WTC11 (cell line): ENCODE measurements around the gene BMPR2. TPM values are rescaled to one million over a fixed set of nuclear protein-coding genes. Genes with fewer than 3 reads are reported as not detected.
A peak's percentile ranks its signal among the peaks of the same experiment; 100 is the strongest.
"Not testable (repeated sequence)": the region's sequence is repeated elsewhere in the genome, so short reads cannot be mapped to it uniquely, and the experiment has no call there.

Experiments used
- ATAC-seq: fragments of 200-7000 bp; cut with Tn5 transposase; 2 replicates; pipeline ENCODE4 v1.10.0; 2021; ENCODE audit warnings: mild to moderate bottlenecking, moderate library complexity
- CTCF ChIA-PET: fragments of 300-600 bp; sonication (Branson Sonifier 250); formaldehyde crosslinking; loops from one replicate; lab custom pipeline; 2021; ENCODE audit warnings: antibody characterized with exemption; lab: Charles Lee
- POLR2A ChIA-PET: fragments of 350-600 bp; sonication (Branson Sonifier 250); formaldehyde crosslinking; loops from one replicate; lab custom pipeline; 2021; ENCODE audit warnings: antibody characterized with exemption; lab: Charles Lee
- DNase-seq: peaks from one replicate; pipeline ENCODE4 v3.0.0; 2021; ENCODE audit warnings: low spot score
- H3K27ac Mint-ChIP-seq: 2 replicates; pipeline ENCODE4 v1.8.0; 2021; ENCODE audit warnings: mixed read lengths
- H3K27me3 Mint-ChIP-seq: 2 replicates; pipeline ENCODE4 v1.8.0; 2021; ENCODE audit warnings: low read depth, mild to moderate bottlenecking, moderate library complexity, mixed read lengths
- H3K36me3 Mint-ChIP-seq: 2 replicates; pipeline ENCODE4 v1.8.0; 2021; ENCODE audit warnings: mixed read lengths
- H3K4me1 Mint-ChIP-seq: 2 replicates; pipeline ENCODE4 v1.8.0; 2022; ENCODE audit warnings: mixed read lengths
- H3K4me3 Mint-ChIP-seq: 2 replicates; pipeline ENCODE4 v1.8.0; 2021; ENCODE audit warnings: mild to moderate bottlenecking, moderate library complexity, mixed read lengths
- H3K9me3 Mint-ChIP-seq: 2 replicates; pipeline ENCODE4 v1.8.0; 2021; ENCODE audit warnings: mixed read lengths
- ESRRA ChIP-seq: sonication (generic); formaldehyde crosslinking; IDR thresholded peaks from 2 replicates; pipeline ENCODE4 v1.8.1; 2022; ENCODE audit warnings: mild to moderate bottlenecking, missing genetic modification reagents, borderline replicate concordance
- ETV6 ChIP-seq: sonication (generic); formaldehyde crosslinking; IDR thresholded peaks from 2 replicates; pipeline ENCODE4 v1.8.1; 2022; ENCODE audit warnings: mild to moderate bottlenecking, missing genetic modification reagents
- IRF2 ChIP-seq: sonication (generic); formaldehyde crosslinking; IDR thresholded peaks from 2 replicates; pipeline ENCODE4 v1.8.0; 2022; ENCODE audit warnings: low read depth, missing genetic modification reagents, borderline replicate concordance
- JAZF1 ChIP-seq: fragments of 250-450 bp; sonication (Bioruptor Pico); IDR thresholded peaks from 2 replicates; pipeline ENCODE4 v1.9.0; 2021; ENCODE audit warnings: moderate library complexity, mild to moderate bottlenecking, inconsistent platforms
- JUN ChIP-seq: sonication (generic); formaldehyde crosslinking; IDR thresholded peaks from 2 replicates; pipeline ENCODE4 v1.8.0; 2023; ENCODE audit warnings: mild to moderate bottlenecking, missing genetic modification reagents
- MAX ChIP-seq: sonication (generic); formaldehyde crosslinking; IDR thresholded peaks from 2 replicates; pipeline ENCODE4 v1.8.0; 2022; ENCODE audit warnings: mild to moderate bottlenecking, missing genetic modification reagents
- NFATC4 ChIP-seq: fragments of 250-450 bp; sonication (Bioruptor Pico); IDR thresholded peaks from 2 replicates; pipeline ENCODE4 v1.9.0; 2021; ENCODE audit warnings: mild to moderate bottlenecking
- NFYB ChIP-seq: sonication (generic); formaldehyde crosslinking; conservative IDR thresholded peaks from 2 replicates; pipeline ENCODE4 v1.8.0; 2022; ENCODE audit warnings: low read depth, missing genetic modification reagents
- NR1H2 ChIP-seq: sonication (generic); formaldehyde crosslinking; IDR thresholded peaks from 2 replicates; pipeline ENCODE4 v1.9.0; 2021; ENCODE audit warnings: mild to moderate bottlenecking, moderate library complexity, missing genetic modification reagents
- NR2C2 ChIP-seq: sonication (generic); formaldehyde crosslinking; IDR thresholded peaks from 2 replicates; pipeline ENCODE4 v1.8.0; 2022; ENCODE audit warnings: mild to moderate bottlenecking, missing genetic modification reagents
- RELA ChIP-seq: sonication (generic); formaldehyde crosslinking; IDR thresholded peaks from 2 replicates; pipeline ENCODE4 v1.8.1; 2022; ENCODE audit warnings: missing genetic modification reagents, mild to moderate bottlenecking, borderline replicate concordance
- SMAD4 ChIP-seq: sonication (generic); formaldehyde crosslinking; IDR thresholded peaks from 2 replicates; pipeline ENCODE4 v1.8.0; 2022; ENCODE audit warnings: mild to moderate bottlenecking, missing genetic modification reagents
- SOX15 ChIP-seq: fragments of 250-450 bp; sonication (Bioruptor Pico); IDR thresholded peaks from 2 replicates; pipeline ENCODE4 v1.9.0; 2021; ENCODE audit warnings: mild to moderate bottlenecking
- TEAD4 ChIP-seq: sonication (generic); formaldehyde crosslinking; IDR thresholded peaks from 2 replicates; pipeline ENCODE4 v1.8.0; 2022; ENCODE audit warnings: mild to moderate bottlenecking, missing genetic modification reagents
- ZNF232 ChIP-seq: sonication (generic); formaldehyde crosslinking; IDR thresholded peaks from 2 replicates; pipeline ENCODE4 v1.8.0; 2022; ENCODE audit warnings: mild to moderate bottlenecking, missing genetic modification reagents
- ZNF416 ChIP-seq: fragments of 250-450 bp; sonication (Bioruptor Pico); IDR thresholded peaks from 2 replicates; pipeline ENCODE4 v1.9.0; 2021; ENCODE audit warnings: mild to moderate bottlenecking, inconsistent platforms
- ZNF423 ChIP-seq: fragments of 250-450 bp; sonication (Bioruptor Pico); IDR thresholded peaks from 2 replicates; pipeline ENCODE4 v2.1.2; 2022; ENCODE audit warnings: mild to moderate bottlenecking, moderate library complexity
- total RNA-seq: library from RNA; stranded (reverse); gene quantifications from 3 replicates; pipeline ENCODE4 v1.2.3, GENCODE V29; 2021
- TF ChIP-seq, protein P1 (sequence below): fragments of 250-450 bp; sonication (Bioruptor Pico); conservative IDR thresholded peaks from 2 replicates; pipeline ENCODE4 v1.9.0; 2021; ENCODE audit warnings: mild to moderate bottlenecking
- TF ChIP-seq, protein P2 (sequence below): fragments of 250-450 bp; sonication (Bioruptor Pico); IDR thresholded peaks from 2 replicates; pipeline ENCODE4 v1.9.0; 2021; ENCODE audit warnings: mild to moderate bottlenecking
- TF ChIP-seq, protein P3 (sequence below): sonication (generic); formaldehyde crosslinking; IDR thresholded peaks from 2 replicates; pipeline ENCODE4 v1.8.1; 2023; ENCODE audit warnings: mild to moderate bottlenecking, missing genetic modification reagents, borderline replicate concordance
- TF ChIP-seq, protein P4 (sequence below): sonication (generic); formaldehyde crosslinking; IDR thresholded peaks from 2 replicates; pipeline ENCODE4 v1.8.1; 2023; ENCODE audit warnings: mild to moderate bottlenecking, missing genetic modification reagents, moderate library complexity
- TF ChIP-seq, protein P5 (sequence below): sonication (generic); formaldehyde crosslinking; IDR thresholded peaks from 2 replicates; pipeline ENCODE4 v1.8.0; 2023; ENCODE audit warnings: missing genetic modification reagents

BMPR2 gene
- total RNA-seq, 1 experiment from 2014 or later, result 22.1 TPM

DNA sequence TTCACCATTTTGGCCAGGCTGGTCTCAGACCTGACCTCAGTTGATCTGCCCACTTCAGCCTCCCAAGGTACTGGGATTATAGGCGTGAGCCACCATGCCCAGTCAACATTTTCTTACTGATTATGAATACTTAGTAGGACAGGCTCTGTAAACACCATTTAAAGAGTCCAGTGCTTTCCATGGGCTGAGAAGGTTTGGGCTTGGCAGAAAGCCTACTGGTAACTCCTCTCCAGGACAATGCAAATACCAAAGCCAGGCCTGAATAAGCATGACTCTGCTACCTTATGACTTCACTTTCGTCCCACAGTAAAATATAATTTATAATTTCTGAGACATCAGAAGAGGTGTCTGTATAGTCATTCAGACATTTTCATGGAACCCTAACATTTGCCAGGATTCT is 198.4 kb downstream of the BMPR2 start (continued):
- TF ChIP-seq, protein P1, sequence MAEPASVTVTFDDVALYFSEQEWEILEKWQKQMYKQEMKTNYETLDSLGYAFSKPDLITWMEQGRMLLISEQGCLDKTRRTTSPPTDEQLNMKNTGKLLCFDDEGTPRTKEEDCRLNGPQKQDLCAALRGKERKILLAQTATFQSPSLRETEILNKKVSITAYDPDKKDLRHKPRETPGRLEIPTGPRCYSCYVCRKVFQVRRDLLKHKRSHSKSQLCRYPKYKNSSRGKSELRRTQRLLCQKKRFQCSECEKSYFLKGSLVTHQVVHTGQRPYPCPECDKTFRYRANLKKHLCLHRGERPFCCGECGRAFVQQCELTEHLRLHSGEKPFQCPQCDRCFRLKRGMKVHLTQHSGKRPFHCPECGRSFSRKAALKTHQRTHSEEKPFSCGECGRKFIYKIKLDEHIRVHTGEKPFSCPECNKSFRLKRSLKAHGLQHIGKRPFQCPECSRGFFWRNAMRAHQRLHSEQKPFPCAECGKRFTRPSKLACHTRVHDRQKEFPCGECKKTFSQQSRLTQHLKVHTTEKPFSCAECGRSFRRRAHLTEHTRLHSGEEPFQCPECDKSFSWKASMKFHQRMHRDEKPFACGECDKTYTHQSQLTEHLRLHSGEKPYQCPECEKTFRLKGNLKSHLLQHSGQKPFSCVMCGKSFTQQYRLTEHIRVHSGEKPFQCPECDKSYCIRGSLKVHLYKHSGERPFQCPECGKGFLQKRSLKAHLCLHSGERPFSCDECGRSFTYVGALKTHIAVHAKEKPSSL (CRISPR knock-in tag), result no peak
- TF ChIP-seq ESRRA (no peak), JAZF1 (no peak), JUN (no peak), IRF2 (no peak), TEAD4 (CRISPR knock-in tag) (no peak), ZNF416 (CRISPR knock-in tag) (no peak), SMAD4 (CRISPR knock-in tag) (no peak), ETV6 (CRISPR knock-in tag) (no peak), ZNF232 (CRISPR knock-in tag) (no peak)
- TF ChIP-seq, protein P2, sequence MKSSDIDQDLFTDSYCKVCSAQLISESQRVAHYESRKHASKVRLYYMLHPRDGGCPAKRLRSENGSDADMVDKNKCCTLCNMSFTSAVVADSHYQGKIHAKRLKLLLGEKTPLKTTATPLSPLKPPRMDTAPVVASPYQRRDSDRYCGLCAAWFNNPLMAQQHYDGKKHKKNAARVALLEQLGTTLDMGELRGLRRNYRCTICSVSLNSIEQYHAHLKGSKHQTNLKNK (CRISPR knock-in tag), result no peak
- TF ChIP-seq, protein P3, sequence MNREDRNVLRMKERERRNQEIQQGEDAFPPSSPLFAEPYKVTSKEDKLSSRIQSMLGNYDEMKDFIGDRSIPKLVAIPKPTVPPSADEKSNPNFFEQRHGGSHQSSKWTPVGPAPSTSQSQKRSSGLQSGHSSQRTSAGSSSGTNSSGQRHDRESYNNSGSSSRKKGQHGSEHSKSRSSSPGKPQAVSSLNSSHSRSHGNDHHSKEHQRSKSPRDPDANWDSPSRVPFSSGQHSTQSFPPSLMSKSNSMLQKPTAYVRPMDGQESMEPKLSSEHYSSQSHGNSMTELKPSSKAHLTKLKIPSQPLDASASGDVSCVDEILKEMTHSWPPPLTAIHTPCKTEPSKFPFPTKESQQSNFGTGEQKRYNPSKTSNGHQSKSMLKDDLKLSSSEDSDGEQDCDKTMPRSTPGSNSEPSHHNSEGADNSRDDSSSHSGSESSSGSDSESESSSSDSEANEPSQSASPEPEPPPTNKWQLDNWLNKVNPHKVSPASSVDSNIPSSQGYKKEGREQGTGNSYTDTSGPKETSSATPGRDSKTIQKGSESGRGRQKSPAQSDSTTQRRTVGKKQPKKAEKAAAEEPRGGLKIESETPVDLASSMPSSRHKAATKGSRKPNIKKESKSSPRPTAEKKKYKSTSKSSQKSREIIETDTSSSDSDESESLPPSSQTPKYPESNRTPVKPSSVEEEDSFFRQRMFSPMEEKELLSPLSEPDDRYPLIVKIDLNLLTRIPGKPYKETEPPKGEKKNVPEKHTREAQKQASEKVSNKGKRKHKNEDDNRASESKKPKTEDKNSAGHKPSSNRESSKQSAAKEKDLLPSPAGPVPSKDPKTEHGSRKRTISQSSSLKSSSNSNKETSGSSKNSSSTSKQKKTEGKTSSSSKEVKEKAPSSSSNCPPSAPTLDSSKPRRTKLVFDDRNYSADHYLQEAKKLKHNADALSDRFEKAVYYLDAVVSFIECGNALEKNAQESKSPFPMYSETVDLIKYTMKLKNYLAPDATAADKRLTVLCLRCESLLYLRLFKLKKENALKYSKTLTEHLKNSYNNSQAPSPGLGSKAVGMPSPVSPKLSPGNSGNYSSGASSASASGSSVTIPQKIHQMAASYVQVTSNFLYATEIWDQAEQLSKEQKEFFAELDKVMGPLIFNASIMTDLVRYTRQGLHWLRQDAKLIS, result no peak
- TF ChIP-seq, all 79 proteins: peak for 0

- H3K27ac Mint-ChIP-seq, H3K4me1 Mint-ChIP-seq, POLR2A ChIA-PET, ATAC-seq, H3K36me3 Mint-ChIP-seq, DNase-seq, H3K27me3 Mint-ChIP-seq, H3K4me3 Mint-ChIP-seq, H3K9me3 Mint-ChIP-seq: not testable (repeated sequence)
- CTCF ChIA-PET, result interaction anchor here (1.3 kb wide), 1 partner anchor 13 kb away, joined by 7 read pairs; no protein-coding TSS in a partner anchor
- TF ChIP-seq NFYB, result peak; percentile 44
Observed at GRCh38 chr2:202575194-202575593, 199.1 kb downstream of the BMPR2 start.

DNA sequence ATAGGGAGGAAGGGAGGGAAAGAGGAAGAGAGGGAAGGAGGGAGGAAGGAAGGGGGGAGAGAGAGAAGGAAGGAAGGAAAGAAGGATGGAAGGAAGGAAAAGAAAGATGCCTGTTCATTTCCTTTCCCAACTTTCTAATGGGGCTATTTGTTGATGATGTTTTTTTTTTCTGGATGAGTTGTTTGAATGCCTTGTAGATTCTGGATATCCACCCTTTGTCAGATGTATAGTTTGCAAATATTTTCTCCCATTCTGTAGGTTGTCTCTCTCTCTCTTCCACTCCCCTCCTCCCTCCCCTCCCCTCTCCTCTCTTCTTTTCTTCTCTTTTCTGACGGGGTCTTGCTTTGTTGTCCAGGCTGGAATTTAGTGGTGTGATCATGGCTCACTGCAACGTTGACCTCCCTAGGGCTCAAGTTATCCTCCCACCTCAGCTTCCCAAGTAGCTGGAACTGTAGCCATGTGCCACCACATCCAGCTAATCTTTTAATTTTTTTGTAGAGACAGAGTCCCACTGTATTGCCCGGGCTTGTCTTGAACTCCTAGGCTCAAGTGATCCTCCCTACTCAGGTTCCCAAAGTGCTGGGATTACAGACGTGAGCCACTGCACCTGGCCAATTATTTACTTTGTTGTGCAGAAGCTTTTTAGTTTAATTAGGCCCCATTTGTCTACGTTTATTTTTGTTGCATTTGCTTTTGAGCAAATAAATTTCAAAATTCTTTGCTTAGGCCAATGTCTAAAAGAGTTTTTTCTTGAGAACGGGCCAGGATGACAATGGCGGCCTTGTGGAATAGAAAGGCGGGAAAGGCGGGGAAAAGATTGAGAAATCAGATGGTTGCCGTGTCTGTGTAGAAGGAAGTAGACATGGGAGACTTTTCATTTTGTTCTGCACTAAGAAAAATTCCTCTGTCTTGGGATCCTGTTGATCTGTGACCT is 201.4 kb downstream of the BMPR2 start:
- Mint-ChIP-seq H3K36me3 (no peaks in the 10 kb centered on the region), H3K27ac (no peak overlapping the region), H3K27me3 (no peaks in the 10 kb centered on the region; the same call in 1 of the 2 replicates), H3K4me1 (0 out of 2 replicates have a peak, but pooled peaks cover 3% of the 10 kb centered on the region), H3K9me3 (no peaks in the 10 kb centered on the region), H3K4me3 (no peak overlapping the region)
- CTCF ChIA-PET, result interaction anchor here (0.9 kb wide), 1 partner anchor 12 kb away, joined by 3 read pairs; no protein-coding TSS in a partner anchor
- no peak for ATAC-seq
- no peak for DNase-seq
- POLR2A ChIA-PET, result no interaction called here
- no peak for TF ChIP-seq ZNF423 (CRISPR knock-in tag)
- no peak for TF ChIP-seq RELA
- TF ChIP-seq, protein P4, sequence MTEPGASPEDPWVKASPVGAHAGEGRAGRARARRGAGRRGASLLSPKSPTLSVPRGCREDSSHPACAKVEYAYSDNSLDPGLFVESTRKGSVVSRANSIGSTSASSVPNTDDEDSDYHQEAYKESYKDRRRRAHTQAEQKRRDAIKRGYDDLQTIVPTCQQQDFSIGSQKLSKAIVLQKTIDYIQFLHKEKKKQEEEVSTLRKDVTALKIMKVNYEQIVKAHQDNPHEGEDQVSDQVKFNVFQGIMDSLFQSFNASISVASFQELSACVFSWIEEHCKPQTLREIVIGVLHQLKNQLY (CRISPR knock-in tag), result no peak
- no peak for TF ChIP-seq SOX15 (CRISPR knock-in tag)
- TF ChIP-seq MAX (CRISPR knock-in tag), result no peak
- no peak for TF ChIP-seq NR1H2
- TF ChIP-seq, protein P5, sequence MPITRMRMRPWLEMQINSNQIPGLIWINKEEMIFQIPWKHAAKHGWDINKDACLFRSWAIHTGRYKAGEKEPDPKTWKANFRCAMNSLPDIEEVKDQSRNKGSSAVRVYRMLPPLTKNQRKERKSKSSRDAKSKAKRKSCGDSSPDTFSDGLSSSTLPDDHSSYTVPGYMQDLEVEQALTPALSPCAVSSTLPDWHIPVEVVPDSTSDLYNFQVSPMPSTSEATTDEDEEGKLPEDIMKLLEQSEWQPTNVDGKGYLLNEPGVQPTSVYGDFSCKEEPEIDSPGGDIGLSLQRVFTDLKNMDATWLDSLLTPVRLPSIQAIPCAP (CRISPR knock-in tag), result no peak
- TF ChIP-seq NR2C2 (CRISPR knock-in tag), result no peak
- no peak for TF ChIP-seq SMAD4 (CRISPR knock-in tag)
- no peak for TF ChIP-seq NFATC4 (CRISPR knock-in tag)
